Measurements from ENCODE around the gene BRINP3. TPM values are rescaled to one million over a fixed set of nuclear protein-coding genes. Genes with fewer than 3 reads are reported as not detected.

The BRINP3 gene
- total and polyA plus RNA-seq, 2 donors (not counting 3 experiments of a cell fraction or from before 2014, with no cell fraction given), result not detected

GRCh38 chr1:190286111-190286510 is 191.6 kb downstream of the BRINP3 start:
- POLR2A ChIA-PET, result no interaction called here
- no peaks in the 10 kb centered on the region for H3K27me3 ChIP-seq (ENCODE audit: control insufficient read depth in 2 of 2, insufficient read depth in 2 of 2, low read length in 2 of 2)
- no TSS peak for BruUV-seq (replicated peaks)
- H3K9me3 ChIP-seq (replicated peaks; ENCODE audit: control insufficient read depth, insufficient read depth, low read length), result no peaks in the 10 kb centered on the region
- H3K9ac ChIP-seq (replicated peaks; ENCODE audit: extremely low read depth, insufficient read depth, low read length), result no peak overlapping the region
- no peak for FAIRE-seq
- intact Hi-C loops (cut with micrococcal nuclease), result no loop called here
- DNase-seq (ENCODE audit: low read depth, low spot score), result no peak
- H3K4me1 ChIP-seq (ENCODE audit: control insufficient read depth, extremely low read depth, insufficient read depth, low read length), result no peaks in the 10 kb centered on the region
- no peaks in the 10 kb centered on the region for H3K79me2 ChIP-seq (ENCODE audit: control insufficient read depth, insufficient read depth, low read length)
- no peaks in the 10 kb centered on the region for H4K20me1 ChIP-seq (replicated peaks; ENCODE audit: control insufficient read depth, extremely low read depth, insufficient read depth, low read length)
- dilution Hi-C loops (cut with MboI; ENCODE audit: extremely low pct_ligation_motif_present, low sequenced_read_pairs), result no loop called here
- H3K36me3 ChIP-seq (ENCODE audit: control insufficient read depth in 2 of 2, extremely low read depth in 1 of 2, insufficient read depth in 2 of 2, low read length in 2 of 2), result no peaks in the 10 kb centered on the region
- TF ChIP-seq MYC (IDR thresholded peaks at IDR 0.05; ENCODE audit: low read depth, low read length) (no peak), MAX (IDR thresholded peaks at IDR 0.05; ENCODE audit: insufficient read depth, insufficient read length) (no peak), GATA2 (IDR thresholded peaks at IDR 0.05; ENCODE audit: insufficient read depth, insufficient read length, low read depth, low read length) (no peak), FOS (IDR thresholded peaks at IDR 0.05; ENCODE audit: borderline replicate concordance, insufficient read depth, low read length) (no peak), POLR2A (IDR thresholded peaks at IDR 0.05; ENCODE audit: low read depth, low read length) (no peak), POLR2AphosphoS5 (IDR thresholded peaks at IDR 0.05; ENCODE audit: insufficient read depth, low read depth, low read length) (no peak), EZH2 (IDR thresholded peaks at IDR 0.05; ENCODE audit: borderline replicate concordance, low read depth, low read length, severe bottlenecking) (no peak), JUN (IDR thresholded peaks at IDR 0.05; ENCODE audit: borderline replicate concordance, insufficient read depth, insufficient read length, low read depth) (no peak)
- TF ChIP-seq, protein P1, sequence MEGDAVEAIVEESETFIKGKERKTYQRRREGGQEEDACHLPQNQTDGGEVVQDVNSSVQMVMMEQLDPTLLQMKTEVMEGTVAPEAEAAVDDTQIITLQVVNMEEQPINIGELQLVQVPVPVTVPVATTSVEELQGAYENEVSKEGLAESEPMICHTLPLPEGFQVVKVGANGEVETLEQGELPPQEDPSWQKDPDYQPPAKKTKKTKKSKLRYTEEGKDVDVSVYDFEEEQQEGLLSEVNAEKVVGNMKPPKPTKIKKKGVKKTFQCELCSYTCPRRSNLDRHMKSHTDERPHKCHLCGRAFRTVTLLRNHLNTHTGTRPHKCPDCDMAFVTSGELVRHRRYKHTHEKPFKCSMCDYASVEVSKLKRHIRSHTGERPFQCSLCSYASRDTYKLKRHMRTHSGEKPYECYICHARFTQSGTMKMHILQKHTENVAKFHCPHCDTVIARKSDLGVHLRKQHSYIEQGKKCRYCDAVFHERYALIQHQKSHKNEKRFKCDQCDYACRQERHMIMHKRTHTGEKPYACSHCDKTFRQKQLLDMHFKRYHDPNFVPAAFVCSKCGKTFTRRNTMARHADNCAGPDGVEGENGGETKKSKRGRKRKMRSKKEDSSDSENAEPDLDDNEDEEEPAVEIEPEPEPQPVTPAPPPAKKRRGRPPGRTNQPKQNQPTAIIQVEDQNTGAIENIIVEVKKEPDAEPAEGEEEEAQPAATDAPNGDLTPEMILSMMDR (IDR thresholded peaks at IDR 0.05; ENCODE audit: extremely low read depth in 1 of 2, insufficient read depth in 1 of 2, low read depth in 1 of 2, low read length in 2 of 2), result no peak
- H3K4me3 ChIP-seq (replicated peaks in 1 of 3; ENCODE audit: insufficient read depth in 1 of 3, low read depth in 1 of 3, low read length in 3 of 3), result no peak overlapping the region
- H3K9me1 ChIP-seq (replicated peaks; ENCODE audit: control insufficient read depth, extremely low read depth, insufficient read depth, low read length), result no peaks in the 10 kb centered on the region
- no peak overlapping the region for H3K4me2 ChIP-seq (ENCODE audit: insufficient read depth, low read length)
- H3K27ac ChIP-seq (ENCODE audit: insufficient read depth, low read depth, low read length), result no peak overlapping the region
- CTCF ChIA-PET, result interaction anchor here (1.5 kb wide), 1 partner anchor 24 kb away, joined by 4 read pairs; no protein-coding TSS in a partner anchor
- no peak overlapping the region for H2AFZ ChIP-seq (ENCODE audit: low read depth, low read length)

Measured in endothelial cell of umbilical vein (primary cell).